HepG2 (cell line): ENCODE data around the gene SLC38A3. TPM values are rescaled to one million over a fixed set of nuclear protein-coding genes. Genes with fewer than 3 reads are reported as not detected.

ENCODE experiments used
- AGO1 ChIP-seq: fragments of 200-400 bp; formaldehyde crosslinking; IDR thresholded peaks from 2 replicates; pipeline ENCODE4 v1.6.1; 2017; ENCODE audit warnings: mild to moderate bottlenecking, low read depth, low read length, moderate library complexity; ENCODE audit not compliant: poor library complexity, severe bottlenecking
- DR1 ChIP-seq: sonication (generic); formaldehyde crosslinking; IDR thresholded peaks from 2 replicates; pipeline ENCODE4 v1.8.0; 2021; ENCODE audit warnings: mild to moderate bottlenecking, missing genetic modification reagents, inconsistent platforms
- ETV5 ChIP-seq: IDR thresholded peaks from 2 replicates; pipeline ENCODE4 v1.6.1; 2018; ENCODE audit warnings: missing biosample characterization, missing genetic modification reagents, inconsistent platforms, borderline replicate concordance
- GZF1 ChIP-seq: sonication (generic); formaldehyde crosslinking; IDR thresholded peaks from 2 replicates; pipeline ENCODE4 v1.5.1; 2020; ENCODE audit warnings: mild to moderate bottlenecking, missing genetic modification reagents
- PAXIP1 ChIP-seq: sonication (generic); formaldehyde crosslinking; conservative IDR thresholded peaks from 2 replicates; pipeline ENCODE4 v1.4.0; 2020; ENCODE audit warnings: mild to moderate bottlenecking, missing genetic modification reagents, moderate library complexity
- PRDM15 ChIP-seq: sonication (generic); formaldehyde crosslinking; IDR thresholded peaks from 2 replicates; pipeline ENCODE4 v1.4.0; 2020; ENCODE audit warnings: missing genetic modification reagents
- SMAD3 ChIP-seq: sonication (generic); formaldehyde crosslinking; IDR thresholded peaks from 2 replicates; pipeline ENCODE4 v1.4.0; 2020; ENCODE audit warnings: missing genetic modification reagents
- ZKSCAN8 ChIP-seq: IDR thresholded peaks from 2 replicates; pipeline ENCODE4 v1.6.1; 2016; ENCODE audit warnings: borderline replicate concordance, missing genetic modification reagents, missing compliant biosample characterization
- ZNF205 ChIP-seq: IDR thresholded peaks from 2 replicates; pipeline ENCODE4 v1.6.1; 2018; ENCODE audit warnings: missing biosample characterization, missing genetic modification reagents
- ZNF383 ChIP-seq: sonication (generic); formaldehyde crosslinking; IDR thresholded peaks from 2 replicates; pipeline ENCODE4 v1.4.0; 2020; ENCODE audit warnings: missing genetic modification reagents, mild to moderate bottlenecking, borderline replicate concordance
- ZNF512 ChIP-seq: sonication (generic); formaldehyde crosslinking; IDR thresholded peaks from 2 replicates; pipeline ENCODE4 v1.4.0; 2020; ENCODE audit warnings: mild to moderate bottlenecking, missing genetic modification reagents
- ZNF639 ChIP-seq: conservative IDR thresholded peaks from 2 replicates; pipeline ENCODE4 v1.6.1; 2018; ENCODE audit warnings: missing genetic modification reagents
- ZNF749 ChIP-seq: sonication (generic); formaldehyde crosslinking; IDR thresholded peaks from 2 replicates; pipeline ENCODE4 v1.8.0; 2022; ENCODE audit warnings: mild to moderate bottlenecking, missing genetic modification reagents, moderate library complexity, borderline replicate concordance
- ZNF766 ChIP-seq: sonication (generic); formaldehyde crosslinking; IDR thresholded peaks from 2 replicates; pipeline ENCODE4 v1.5.0; 2020; ENCODE audit warnings: missing genetic modification reagents, borderline replicate concordance
- polyA plus RNA-seq, 8 experiments: library from polyadenylated mRNA; depleted of rRNA in 3 of 8; stranded (reverse) in 7 of 8; unstranded in 1 of 8; fragments of >200 nt; fragmentation: Illumina TruSeq in 4 of 8; extraction: Trizol in 4 of 8; gene quantifications; 2 replicates each; pipeline versions ENCODE4 v1.2.1 to v1.2.3, GENCODE V29; 2011 to 2016; ENCODE audit warnings: low read depth in 4 of 8, missing spikeins in 1 of 8, mixed read lengths in 1 of 8; ENCODE audit not compliant: insufficient read depth in 1 of 8
- total RNA-seq, 5 experiments: library from RNA; depleted of rRNA; stranded (reverse); fragments of >200 nt; fragmentation: Illumina TruSeq; extraction: Trizol; gene quantifications; 2 replicates each; pipeline ENCODE4 v1.2.3, GENCODE V29; 2016; ENCODE audit warnings: low read depth in 1 of 5
- TF ChIP-seq, protein P1 (sequence below): sonication (generic); formaldehyde crosslinking; IDR thresholded peaks from 2 replicates; pipeline ENCODE4 v1.4.0; 2020; ENCODE audit warnings: missing genetic modification reagents

SLC38A3 gene
- total and polyA plus RNA-seq, 2 of the 13 experiments (the other 11 are each of a cell fraction or from before 2014, with no cell fraction given): 29.8 to 164 TPM

DNA sequence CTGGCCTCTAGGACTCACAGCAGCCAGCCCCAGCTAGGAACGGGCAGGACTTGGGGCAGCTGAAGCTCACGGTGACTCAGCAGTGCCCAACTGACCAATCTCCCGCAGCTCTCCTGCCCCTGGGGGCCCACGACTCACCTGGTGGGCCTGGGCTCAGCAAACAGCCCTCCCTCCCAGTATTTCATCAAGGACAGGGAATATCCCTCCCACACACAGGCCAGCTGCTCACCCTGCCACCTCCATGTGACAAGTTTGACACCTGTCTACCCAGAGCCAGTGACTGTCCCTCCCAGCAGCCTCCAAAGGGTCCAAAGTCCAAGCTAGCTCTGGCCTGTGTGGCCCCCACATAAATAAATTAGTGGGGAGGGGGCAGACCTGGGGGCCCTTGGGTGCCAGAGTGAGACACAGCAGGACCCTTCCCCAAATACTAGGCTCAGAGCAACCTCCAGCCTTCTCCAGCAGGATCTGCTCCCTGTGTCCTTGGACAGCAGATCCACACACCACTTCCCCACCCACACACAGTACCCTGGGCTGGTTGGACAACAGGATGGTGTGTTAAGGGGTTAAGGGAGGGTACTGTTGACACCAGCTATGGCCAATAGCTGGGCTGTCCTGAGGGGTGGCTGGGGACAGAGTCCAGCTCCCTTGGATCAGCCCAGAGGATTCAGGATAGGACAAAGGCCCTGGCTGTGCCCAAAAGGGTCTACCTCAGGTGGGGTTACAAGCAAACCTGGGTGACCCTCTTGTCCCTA is 9.4 kb upstream of the SLC38A3 start (continued):
- no peak; the same call in 1 of the 2 replicates for TF ChIP-seq ZNF639 (CRISPR knock-in tag)
- no peak for TF ChIP-seq ZNF766
- peak; percentile 97 for TF ChIP-seq PAXIP1 (CRISPR knock-in tag)
- peak; percentile 78 for TF ChIP-seq AGO1
- peak; percentile 47; the same call in 1 of the 2 replicates for TF ChIP-seq ZNF383
- TF ChIP-seq ZNF749 (CRISPR knock-in tag): peak; percentile 68; the same call in 1 of the 2 replicates
- TF ChIP-seq, protein P1, sequence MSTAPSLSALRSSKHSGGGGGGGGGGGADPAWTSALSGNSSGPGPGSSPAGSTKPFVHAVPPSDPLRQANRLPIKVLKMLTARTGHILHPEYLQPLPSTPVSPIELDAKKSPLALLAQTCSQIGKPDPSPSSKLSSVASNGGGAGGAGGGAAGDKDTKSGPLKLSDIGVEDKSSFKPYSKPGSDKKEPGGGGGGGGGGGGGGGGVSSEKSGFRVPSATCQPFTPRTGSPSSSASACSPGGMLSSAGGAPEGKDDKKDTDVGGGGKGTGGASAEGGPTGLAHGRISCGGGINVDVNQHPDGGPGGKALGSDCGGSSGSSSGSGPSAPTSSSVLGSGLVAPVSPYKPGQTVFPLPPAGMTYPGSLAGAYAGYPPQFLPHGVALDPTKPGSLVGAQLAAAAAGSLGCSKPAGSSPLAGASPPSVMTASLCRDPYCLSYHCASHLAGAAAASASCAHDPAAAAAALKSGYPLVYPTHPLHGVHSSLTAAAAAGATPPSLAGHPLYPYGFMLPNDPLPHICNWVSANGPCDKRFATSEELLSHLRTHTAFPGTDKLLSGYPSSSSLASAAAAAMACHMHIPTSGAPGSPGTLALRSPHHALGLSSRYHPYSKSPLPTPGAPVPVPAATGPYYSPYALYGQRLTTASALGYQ: peak; percentile 42; the same call in 1 of the 2 replicates
- TF ChIP-seq ZNF205 (CRISPR knock-in tag): peak; percentile 47
- TF ChIP-seq ETV5: peak; percentile 65
- TF ChIP-seq ZKSCAN8: peak; percentile 70; the same call in 1 of the 2 replicates
- TF ChIP-seq GZF1 (CRISPR knock-in tag): no peak
- peak; percentile 66 for TF ChIP-seq PRDM15 (CRISPR knock-in tag)
- TF ChIP-seq DR1 (CRISPR knock-in tag): peak; percentile 41; the same call in 1 of the 2 replicates
- peak; percentile 54; the same call in 1 of the 2 replicates for TF ChIP-seq SMAD3 (CRISPR knock-in tag)
- TF ChIP-seq ZNF512 (CRISPR knock-in tag): no peak
